Rectal smooth muscle tissue (tissue), 1 donor: ENCODE measurements around the gene FBXW8.

Experiments
- H3K27ac ChIP-seq: one replicate; pipeline ENCODE4 v1.7.0; 2013; ENCODE audit warnings: low read depth, low read length, inconsistent platforms
- H3K27me3 ChIP-seq: one replicate; pipeline ENCODE4 v1.7.0; 2013; ENCODE audit warnings: low read length; ENCODE audit not compliant: control insufficient read depth, insufficient read depth
- H3K36me3 ChIP-seq: one replicate; pipeline ENCODE4 v1.7.0; 2013; ENCODE audit warnings: low read length; ENCODE audit not compliant: control insufficient read depth, insufficient read depth
- H3K4me1 ChIP-seq: one replicate; pipeline ENCODE4 v1.7.0; 2013; ENCODE audit warnings: low read length; ENCODE audit not compliant: control insufficient read depth, insufficient read depth
- H3K4me3 ChIP-seq: one replicate; pipeline ENCODE4 v1.7.0; 2013; ENCODE audit warnings: low read length
- H3K9ac ChIP-seq: one replicate; pipeline ENCODE4 v1.7.0; 2013; ENCODE audit warnings: low read length

The FBXW8 gene

DNA sequence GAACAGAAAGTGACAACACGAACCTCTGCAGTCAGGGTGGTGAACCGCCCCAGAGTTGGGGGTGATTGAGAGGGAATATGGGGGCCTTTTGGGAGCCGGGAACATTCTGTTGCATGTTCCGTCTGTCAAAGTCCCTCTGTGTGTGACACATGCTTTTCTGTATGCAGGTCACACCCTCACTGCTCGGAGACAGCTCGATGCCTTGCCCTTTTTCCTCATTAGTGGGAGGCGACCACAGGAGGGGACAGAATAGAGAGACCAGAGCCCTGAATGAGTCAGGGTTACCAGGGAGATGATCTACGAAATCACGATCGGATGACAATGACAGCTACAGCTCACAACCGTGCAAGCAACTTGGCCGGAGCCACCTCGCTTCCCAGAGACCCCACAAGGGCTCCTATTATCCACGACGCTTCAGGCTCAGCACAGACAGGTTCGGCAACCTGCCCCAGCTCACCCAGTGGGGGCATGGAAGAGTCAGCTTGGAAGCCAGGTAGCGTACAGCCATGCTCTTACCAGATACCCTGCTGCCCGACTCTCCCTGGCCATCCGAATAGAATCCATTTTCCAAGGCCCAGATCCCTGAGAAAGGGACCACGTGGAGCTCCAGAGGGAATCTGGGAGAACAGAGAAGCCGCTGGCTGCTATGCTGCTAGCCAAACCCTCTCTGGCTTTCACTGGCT, 149.6 kb downstream of the FBXW8 start:
- Histone ChIP-seq H3K27me3 (no peaks in the 10 kb centered on the region), H3K27ac (no peak overlapping the region), H3K9ac (no peak overlapping the region), H3K36me3 (no peaks in the 10 kb centered on the region), H3K4me1 (no peaks in the 10 kb centered on the region), H3K4me3 (no peak overlapping the region)

DNA sequence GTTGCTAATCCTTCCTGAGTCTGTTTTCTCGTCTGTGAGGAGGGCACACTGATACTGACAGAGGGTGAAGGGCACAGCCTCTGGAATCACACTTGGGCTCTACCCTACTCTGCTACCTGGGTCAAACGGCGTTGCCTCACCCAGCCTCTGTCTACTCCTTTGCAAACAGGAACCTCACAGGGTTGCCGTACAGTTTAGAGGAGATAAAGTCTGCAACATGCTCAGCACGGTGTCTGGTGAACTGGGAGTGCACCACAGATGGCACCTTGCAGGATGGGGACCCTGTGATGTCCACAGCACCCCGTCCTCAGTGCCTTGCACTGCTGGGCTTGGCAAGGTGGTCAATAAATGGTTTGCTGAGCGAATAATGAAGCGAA, 150.2 kb downstream of the FBXW8 start:
- Histone ChIP-seq H3K27me3 (no peaks in the 10 kb centered on the region), H3K27ac (no peak overlapping the region), H3K4me1 (no peaks in the 10 kb centered on the region), H3K36me3 (no peaks in the 10 kb centered on the region), H3K4me3 (no peak overlapping the region), H3K9ac (no peak overlapping the region)

DNA sequence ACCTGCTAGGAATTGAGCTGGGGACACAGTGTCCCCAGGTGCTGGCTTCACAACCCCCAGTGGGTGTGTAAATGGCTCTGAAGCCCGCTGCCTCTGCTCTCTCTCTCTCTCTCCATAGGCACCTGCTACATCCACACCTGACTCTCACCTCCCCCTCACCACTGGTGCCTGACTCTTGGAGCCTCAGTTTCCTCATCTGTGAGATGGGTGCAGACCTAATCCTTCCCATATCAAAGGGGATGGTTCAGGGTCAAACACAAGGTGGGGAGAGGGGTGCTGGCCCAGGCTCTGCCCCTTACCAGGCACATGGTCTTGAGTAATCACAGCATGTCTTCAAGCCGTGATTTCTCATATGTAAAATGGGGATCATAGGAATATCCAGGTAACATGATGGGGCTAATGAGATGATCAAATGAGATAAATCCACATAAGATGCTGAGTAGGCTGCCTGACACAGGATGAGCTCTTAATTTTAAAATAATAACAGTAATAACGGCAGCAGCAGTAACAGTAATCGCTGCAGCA, 150.9 kb downstream of the FBXW8 start:
- no peaks in the 10 kb centered on the region for H3K27me3 ChIP-seq
- no peaks in the 10 kb centered on the region for H3K36me3 ChIP-seq
- no peak overlapping the region for H3K9ac ChIP-seq
- no peak overlapping the region for H3K4me3 ChIP-seq
- no peak overlapping the region for H3K27ac ChIP-seq
- H3K4me1 ChIP-seq, result no peaks in the 10 kb centered on the region

DNA sequence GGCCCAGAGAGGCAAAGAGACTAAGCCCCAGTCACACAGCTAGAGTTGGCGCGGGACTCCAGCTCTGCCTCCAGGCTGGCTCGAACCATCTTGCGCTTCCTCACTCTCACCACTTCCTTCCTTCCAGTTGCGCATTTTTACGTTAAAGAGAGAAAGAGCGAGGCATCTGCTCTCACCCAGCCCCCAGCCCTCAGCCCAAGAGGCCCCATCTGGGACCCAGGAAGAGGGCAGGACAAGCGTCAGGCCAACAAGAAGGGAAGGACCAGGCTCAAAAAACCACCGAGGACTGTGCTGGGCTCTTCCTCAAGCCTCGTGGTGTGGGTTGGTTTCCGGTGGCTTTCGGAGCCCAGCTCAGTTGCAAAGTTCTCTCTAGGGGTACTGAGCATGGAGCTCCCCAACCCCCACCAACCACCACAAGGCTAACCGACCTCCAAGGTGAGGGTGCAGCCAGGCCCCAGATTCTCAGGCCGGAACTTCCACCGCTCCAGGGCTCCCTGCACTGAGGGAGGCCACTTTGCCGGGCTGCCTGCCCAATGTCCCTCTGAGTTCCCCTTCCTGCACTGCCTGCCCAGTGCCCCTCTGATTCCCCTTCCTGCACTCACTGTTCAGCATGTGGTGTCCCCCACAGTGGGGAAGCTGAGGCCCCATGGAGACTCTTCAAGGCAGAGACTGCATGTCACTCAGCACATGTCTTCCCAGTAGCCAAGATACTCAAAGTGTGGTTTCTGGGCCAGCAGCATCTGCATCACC, 152.6 kb downstream of the FBXW8 start:
- H3K27me3 ChIP-seq, result no peaks in the 10 kb centered on the region
- no peaks in the 10 kb centered on the region for H3K4me1 ChIP-seq
- no peak overlapping the region for H3K4me3 ChIP-seq
- H3K9ac ChIP-seq, result no peak overlapping the region
- no peaks in the 10 kb centered on the region for H3K36me3 ChIP-seq
- no peak overlapping the region for H3K27ac ChIP-seq

DNA sequence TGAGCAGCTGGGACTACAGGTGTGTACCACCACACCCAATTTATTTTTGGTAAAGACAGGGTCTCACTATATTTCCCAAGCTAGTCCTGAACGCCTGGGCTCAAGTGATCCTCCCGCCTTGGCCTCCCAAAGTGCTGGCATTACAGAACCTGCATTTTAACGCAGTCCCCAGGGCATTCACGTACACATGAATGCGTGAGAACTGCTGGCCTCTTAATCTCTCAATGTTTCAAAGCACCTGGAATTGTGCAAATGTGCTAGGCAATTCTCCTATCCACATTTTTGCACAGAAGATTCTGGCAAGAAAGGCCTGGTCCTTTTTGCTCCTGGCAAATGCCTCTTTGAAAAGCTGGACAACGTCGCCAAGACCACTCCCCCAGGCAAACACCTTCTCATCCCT, 153.3 kb downstream of the FBXW8 start:
- Histone ChIP-seq H3K36me3 (no peaks in the 10 kb centered on the region), H3K4me3 (no peak overlapping the region), H3K27ac (no peak overlapping the region), H3K4me1 (no peaks in the 10 kb centered on the region), H3K27me3 (no peaks in the 10 kb centered on the region), H3K9ac (no peak overlapping the region)

DNA sequence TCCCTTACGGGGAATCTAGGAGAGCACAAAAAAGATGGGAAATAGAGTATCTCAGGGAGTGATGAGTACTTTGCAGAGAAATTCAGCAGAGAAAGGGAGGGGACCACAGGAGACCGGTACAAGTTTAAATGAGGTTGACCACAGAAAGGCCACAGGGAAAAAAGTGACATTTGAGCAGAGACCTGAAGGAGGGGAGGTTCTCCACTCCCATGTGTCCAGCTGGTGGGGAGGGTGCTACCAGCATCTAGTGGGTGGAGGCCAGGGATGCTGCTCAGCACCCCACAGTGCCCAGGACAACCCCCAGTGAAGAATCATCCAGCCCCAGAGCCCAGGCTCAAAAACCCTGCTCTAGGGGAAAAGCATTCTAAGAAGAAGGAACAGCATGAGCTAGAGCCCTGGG, 153.8 kb downstream of the FBXW8 start:
- no peak overlapping the region for H3K27ac ChIP-seq

DNA sequence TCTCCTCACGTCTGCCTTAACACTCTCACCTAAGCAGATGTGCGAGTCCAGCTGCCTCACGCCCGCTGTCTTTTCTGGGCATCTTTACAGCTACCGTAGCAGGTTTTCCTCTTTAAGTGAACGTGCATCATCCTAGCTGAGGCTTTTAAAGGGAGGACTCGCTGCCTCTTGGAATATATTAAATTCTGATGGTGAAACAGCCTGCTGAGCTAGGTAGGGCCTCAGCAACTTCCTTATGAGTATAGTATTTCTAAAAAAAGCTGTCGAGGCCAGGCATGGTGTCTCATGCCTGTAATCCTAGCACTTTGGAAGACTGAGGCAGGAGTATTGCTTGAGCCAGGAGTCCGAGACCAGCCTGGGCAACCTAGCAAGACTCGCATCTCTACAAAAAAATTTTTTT, 156.3 kb downstream of the FBXW8 start:
- Histone ChIP-seq H3K27ac (no peak overlapping the region), H3K36me3 (no peaks in the 10 kb centered on the region), H3K4me3 (no peak overlapping the region), H3K4me1 (no peaks in the 10 kb centered on the region), H3K9ac (no peak overlapping the region), H3K27me3 (no peaks in the 10 kb centered on the region)

More for the DNA sequence above, 153.8 kb downstream of the FBXW8 start:
- Histone ChIP-seq H3K4me1 (no peaks in the 10 kb centered on the region), H3K9ac (no peak overlapping the region), H3K4me3 (no peak overlapping the region), H3K36me3 (no peaks in the 10 kb centered on the region), H3K27me3 (no peaks in the 10 kb centered on the region)

DNA sequence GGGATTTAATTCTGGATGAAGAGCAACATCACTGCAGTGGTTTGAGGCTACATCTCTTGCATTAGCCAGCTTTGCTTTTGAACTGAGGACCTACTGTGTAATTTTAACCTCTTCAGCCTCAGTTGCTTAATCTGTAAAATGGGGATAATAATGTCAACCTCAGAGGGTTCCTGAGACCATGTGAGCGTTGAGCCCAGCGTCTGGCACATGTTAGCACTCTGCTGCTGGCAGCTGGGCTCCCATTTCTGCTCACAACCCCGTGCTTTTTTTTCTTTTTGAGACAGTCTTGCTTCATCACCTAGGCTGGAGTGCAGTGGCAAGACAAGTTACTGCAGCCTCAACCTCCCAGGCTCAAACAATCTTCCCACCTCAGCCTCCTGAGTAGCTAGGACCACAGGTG, 156.9 kb downstream of the FBXW8 start:
- no peak overlapping the region for H3K27ac ChIP-seq
- H3K27me3 ChIP-seq, result no peaks in the 10 kb centered on the region
- H3K9ac ChIP-seq, result no peak overlapping the region
- no peaks in the 10 kb centered on the region for H3K4me1 ChIP-seq
- no peaks in the 10 kb centered on the region for H3K36me3 ChIP-seq
- no peak overlapping the region for H3K4me3 ChIP-seq

DNA sequence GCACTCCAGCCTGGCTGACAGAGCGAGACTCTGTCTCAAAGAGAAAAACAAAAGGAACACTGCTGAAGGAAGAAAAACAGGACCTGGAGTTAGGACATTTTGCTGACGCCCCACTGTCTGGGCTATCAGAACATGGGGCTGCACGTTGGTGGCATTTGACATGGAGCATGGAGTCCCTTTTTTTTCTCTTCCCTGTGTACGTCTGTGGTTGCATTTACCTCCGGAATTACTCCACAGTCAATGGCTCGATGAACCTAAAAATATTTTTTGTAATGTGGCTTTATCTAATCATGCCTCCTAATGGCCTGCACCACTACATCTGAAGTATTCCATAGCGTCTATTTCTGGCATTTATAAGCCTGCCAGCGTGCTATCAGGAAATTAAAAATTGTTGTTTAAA, 157.7 kb downstream of the FBXW8 start:
- H3K36me3 ChIP-seq, result no peaks in the 10 kb centered on the region

DNA sequence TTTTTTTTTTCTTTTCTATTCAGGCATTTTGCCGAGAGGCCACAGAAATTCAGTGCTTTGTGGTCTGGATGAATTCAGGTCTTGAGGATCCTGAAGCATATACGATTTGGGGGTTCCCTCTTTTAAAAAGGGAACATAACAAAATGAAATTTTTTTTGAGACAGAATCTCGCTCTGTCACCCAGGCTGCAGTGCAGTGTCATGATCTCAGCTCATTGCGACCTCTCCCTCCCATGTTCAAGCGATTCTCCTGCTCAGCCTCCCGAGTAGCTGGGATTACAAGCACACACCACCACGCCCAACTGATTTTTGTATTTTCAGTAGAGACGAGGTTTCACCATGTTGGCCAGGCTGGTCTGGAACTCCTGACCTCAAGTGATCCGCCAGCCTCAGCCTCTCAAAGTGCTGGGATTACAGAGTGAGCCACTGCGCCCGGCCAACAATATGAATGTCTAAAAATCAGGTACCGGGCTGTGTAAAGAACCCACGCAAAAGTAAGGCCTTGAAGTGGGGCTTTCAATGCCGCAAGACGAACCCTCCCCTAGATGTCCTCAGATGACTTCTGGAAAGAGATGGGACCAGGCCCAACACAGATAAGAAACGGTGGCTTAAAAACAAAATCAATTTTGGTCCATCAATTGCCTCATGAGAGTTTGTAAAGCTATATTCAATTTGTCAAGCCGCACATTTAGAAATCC, 158.5 kb downstream of the FBXW8 start:
- no peaks in the 10 kb centered on the region for H3K36me3 ChIP-seq
- no peak overlapping the region for H3K4me3 ChIP-seq
- H3K27me3 ChIP-seq, result no peaks in the 10 kb centered on the region
- H3K27ac ChIP-seq, result no peak overlapping the region
- no peak overlapping the region for H3K9ac ChIP-seq
- no peaks in the 10 kb centered on the region for H3K4me1 ChIP-seq

More for the DNA sequence above, 157.7 kb downstream of the FBXW8 start:
- Histone ChIP-seq H3K4me3 (no peak overlapping the region), H3K27me3 (no peaks in the 10 kb centered on the region), H3K27ac (no peak overlapping the region), H3K4me1 (no peaks in the 10 kb centered on the region), H3K9ac (no peak overlapping the region)

DNA sequence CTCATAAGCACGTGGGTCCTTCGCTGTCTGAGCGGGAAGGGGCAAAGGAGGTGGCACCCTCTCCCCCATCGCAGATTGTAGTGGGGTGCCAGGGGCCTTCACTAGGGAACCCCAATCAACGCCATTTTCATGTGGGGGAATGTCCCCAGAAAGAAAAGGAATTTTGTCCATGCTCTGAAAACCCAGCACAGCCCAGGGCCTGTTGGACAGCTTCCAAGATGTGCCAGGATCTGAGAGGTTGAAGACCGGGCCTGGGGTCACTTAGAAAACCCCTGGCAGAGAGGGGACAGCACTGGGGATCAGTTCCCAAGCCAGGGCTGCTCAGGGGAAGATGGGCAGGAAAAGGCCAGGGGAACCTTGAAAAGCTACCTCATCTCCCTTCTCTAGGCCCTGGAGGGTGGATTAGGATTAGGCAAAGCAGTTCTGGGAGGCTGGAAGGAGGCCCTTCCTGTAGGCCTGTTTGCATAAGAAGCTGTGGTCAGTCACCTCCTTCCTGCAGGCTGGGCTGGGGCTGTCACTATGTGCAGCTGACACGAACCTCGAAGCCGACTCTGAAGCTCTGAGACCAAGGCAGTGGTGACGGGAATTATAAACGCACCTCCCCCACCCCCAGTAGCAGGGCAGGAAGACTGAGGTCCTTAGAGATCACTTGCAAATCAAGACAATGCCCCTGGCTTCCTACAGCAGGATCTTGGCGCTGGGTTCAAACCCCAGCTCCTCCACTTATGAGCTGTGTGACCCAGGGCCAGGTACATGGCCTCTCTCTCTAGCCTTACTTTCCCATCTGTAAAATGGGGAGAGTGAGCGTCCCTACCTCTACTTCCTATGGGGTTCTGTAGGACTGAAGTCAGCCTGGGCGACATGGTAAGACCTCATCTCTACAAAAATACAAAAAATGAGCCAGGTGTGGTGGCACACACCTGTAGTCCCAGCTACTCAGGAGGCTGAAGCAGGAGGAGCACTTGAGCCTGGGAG, 159.5 kb downstream of the FBXW8 start:
- Histone ChIP-seq H3K4me3 (no peak overlapping the region), H3K36me3 (no peaks in the 10 kb centered on the region), H3K27me3 (no peaks in the 10 kb centered on the region), H3K27ac (no peak overlapping the region), H3K9ac (no peak overlapping the region), H3K4me1 (no peaks in the 10 kb centered on the region)

DNA sequence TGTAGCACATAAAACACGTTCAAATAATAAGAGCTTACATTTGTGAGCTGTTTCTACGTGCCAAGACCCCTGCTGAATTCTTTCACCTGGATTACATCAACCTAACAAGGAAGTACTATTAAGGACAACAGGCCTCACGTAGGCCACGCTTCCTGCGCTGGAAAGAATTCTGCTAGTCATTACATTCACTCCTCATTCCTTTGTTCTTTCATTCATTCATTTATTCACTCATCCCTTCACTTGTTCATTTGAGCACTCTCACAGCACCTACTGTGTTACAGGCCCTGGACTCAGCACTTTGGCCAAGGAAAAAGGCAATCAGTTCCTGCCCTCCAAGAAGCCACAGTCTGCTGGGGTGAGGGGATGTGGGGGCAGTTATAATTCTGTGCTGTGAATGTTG, 160.3 kb downstream of the FBXW8 start:
- no peaks in the 10 kb centered on the region for H3K36me3 ChIP-seq

More for the DNA sequence above, 160.3 kb downstream of the FBXW8 start:
- Histone ChIP-seq H3K27ac (no peak overlapping the region), H3K4me3 (no peak overlapping the region), H3K9ac (no peak overlapping the region), H3K27me3 (no peaks in the 10 kb centered on the region), H3K4me1 (no peaks in the 10 kb centered on the region)
